GM20000 (cell line): ENCODE data around the gene CEBPA.

Experiments used
- DNase-seq: peaks from one replicate; pipeline ENCODE4 v3.0.0; 2012; ENCODE audit warnings: low spot score
- TF ChIP-seq, protein P1 (sequence below): IDR thresholded peaks from 2 replicates; pipeline ENCODE4 v1.5.1; 2012; ENCODE audit warnings: mild to moderate bottlenecking, control low read depth; ENCODE audit errors: extremely low read depth, missing control alignments

CEBPA gene

DNA sequence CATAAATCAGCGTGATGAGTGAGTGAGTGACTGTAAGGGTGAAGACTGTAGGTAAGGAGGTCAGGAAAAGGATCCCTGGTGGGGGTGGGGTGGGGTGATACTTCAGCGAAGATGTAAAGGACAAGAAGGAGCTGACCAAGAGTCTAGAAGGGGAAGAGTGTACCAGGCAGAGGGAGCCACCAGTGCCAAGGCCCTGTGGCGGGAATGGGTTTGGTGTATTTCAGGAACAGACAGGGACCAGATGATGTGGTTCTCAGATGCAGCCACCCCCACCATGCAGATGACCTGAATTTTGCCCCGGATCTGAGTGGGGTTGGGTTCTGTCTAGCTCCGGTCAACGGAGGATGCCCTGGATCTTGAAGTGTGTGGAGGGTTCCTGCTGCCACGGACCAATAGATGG is 46.6 kb downstream of the CEBPA start:
- TF ChIP-seq, protein P1, sequence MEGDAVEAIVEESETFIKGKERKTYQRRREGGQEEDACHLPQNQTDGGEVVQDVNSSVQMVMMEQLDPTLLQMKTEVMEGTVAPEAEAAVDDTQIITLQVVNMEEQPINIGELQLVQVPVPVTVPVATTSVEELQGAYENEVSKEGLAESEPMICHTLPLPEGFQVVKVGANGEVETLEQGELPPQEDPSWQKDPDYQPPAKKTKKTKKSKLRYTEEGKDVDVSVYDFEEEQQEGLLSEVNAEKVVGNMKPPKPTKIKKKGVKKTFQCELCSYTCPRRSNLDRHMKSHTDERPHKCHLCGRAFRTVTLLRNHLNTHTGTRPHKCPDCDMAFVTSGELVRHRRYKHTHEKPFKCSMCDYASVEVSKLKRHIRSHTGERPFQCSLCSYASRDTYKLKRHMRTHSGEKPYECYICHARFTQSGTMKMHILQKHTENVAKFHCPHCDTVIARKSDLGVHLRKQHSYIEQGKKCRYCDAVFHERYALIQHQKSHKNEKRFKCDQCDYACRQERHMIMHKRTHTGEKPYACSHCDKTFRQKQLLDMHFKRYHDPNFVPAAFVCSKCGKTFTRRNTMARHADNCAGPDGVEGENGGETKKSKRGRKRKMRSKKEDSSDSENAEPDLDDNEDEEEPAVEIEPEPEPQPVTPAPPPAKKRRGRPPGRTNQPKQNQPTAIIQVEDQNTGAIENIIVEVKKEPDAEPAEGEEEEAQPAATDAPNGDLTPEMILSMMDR: no peak
- no peak for DNase-seq

DNA sequence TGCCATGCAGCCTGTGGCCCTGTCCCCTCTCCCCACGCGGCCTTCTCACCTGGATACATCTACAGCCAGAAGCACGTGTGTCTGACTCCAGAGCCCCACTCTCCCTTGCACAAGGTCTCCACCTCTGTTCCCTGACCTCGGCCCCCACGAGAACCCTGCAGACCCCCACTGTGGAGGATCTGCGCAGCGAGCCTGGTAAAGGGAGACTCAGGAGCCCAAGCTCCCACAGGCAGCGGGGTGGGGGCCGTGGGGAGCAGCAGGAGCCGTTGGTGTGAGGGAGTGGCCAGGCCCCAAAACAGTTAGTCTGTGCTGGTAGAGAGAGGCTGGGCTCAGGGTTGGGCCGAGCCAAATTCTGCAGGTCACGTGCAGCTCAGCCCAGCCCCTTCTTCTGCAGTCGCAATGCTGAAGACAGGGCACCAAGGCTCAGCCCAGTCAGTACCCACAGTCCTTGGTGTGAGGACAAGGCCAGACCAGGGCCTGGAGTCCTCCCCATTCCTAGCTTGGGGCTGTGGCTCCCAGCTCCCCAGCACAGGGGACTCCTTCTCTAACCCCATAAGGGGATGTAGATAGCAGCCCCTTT is 48.0 kb downstream of the CEBPA start:
- DNase-seq: no peak
- TF ChIP-seq, protein P1: no peak

DNA sequence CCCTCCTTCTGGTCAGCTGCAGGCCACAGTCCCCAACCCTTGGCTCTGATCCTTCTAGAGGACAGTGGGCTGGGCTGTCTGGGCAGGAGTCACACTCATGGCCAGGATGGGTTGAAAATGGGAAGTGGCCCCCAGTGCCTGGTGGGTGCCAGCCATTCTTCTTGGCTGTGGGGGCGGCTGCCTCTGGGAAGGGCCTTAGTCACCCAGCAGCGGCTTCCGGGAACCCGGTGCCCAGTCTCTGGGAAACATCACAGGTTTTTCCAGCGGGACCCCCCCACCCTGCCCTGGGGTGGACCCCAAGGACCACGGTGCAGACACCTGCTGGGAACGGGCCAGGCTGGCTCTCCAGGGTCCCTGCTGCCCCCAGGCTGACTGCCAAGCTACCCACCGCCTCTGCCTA is 49.4 kb downstream of the CEBPA start:
- TF ChIP-seq, protein P1: no peak
- no peak for DNase-seq

DNA sequence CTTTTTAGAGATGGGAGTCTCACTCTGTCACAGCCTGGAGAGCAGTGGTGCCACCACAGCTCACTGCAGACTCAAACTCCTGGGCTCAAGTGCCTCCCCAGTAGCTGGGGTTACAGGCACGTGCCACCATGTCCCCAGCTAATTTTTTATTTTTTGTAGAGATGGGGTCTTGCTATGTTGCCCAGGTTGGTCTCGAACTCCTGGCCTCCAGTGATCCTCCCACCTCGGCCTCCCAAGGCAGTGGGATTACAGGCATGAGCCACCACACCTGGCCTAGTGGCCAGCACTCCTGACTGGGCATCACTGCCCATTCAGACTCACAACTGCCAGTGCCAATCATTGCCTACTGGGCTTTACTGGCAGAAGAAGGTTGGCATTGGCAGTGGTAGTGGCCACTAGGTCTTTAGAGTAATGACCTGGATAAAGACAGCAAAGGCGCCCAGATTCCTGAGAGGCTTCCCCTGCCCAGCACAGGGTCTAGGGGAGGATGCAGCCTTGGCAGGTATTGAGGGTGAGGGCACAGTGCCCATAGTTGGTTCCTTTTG is 49.8 kb downstream of the CEBPA start:
- DNase-seq: no peak
- TF ChIP-seq, protein P1: no peak

DNA sequence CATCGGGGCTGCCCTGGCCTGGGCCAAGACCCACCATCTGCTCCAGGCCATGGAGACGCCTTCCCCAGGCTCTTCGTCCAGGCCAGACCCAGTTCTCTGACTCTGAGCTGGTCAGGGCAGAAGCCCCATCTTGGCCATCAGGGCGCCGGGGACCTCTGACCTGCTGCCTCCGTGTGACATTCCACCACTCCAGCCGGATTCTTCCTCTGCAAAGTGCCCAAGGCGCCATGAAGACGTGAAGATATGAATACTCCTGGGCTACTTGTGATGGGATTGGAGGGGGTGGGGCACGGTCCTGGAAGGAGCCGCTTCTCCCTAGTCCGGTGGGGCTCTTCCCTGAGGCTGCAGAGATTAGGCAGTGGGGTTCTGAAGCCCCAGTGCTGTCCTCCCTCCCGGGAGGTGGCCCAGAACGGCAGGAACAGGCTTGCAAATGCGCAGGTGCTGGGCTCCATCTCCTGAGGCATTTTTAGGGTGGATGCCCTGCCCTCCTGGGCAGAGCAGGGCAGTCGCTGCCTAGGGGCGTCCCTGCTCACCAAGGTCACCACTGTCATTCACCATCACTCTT is 50.7 kb downstream of the CEBPA start:
- TF ChIP-seq, protein P1: no peak

DNA sequence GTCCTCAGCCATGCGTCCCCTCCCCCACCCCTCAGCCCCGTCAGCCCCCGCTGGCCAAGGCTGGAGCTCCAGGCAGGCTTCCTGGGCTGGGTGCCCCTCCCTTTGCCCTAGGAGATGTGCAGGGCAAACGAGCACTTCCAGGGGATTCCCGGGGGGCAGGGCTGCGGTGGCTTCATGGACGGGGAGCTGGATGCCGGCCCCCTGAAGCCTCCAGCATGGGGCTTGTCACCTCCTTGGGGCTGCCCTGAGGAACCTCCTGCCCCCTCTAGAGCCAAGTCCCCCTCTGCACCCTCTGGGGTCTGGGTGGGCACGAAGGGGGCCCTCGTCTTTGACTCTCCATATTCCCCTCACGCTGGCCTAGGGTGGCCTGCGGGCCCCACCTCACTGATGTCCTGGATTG is 51.3 kb downstream of the CEBPA start:
- no peak for DNase-seq

More for the DNA sequence above, 50.7 kb downstream of the CEBPA start:
- DNase-seq: no peak

DNA sequence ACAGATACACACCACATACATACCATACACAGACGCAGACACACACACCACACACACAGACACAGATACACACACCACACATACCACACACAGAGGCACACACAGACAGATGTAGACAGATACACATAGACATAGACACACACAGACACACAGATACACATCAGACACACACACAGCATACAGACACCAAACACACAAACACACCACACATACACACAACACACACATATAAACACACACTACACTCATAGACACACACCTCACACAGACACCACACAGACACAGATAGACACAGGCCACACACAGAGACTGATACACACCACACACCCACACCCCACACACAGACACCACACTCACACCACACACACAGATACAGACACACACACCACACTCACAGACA is 51.8 kb downstream of the CEBPA start:
- no peak for DNase-seq

More for the DNA sequence above, 51.3 kb downstream of the CEBPA start:
- TF ChIP-seq, protein P1: no peak

More for the DNA sequence above, 51.8 kb downstream of the CEBPA start:
- TF ChIP-seq, protein P1: no peak
